Activated CD4-positive, alpha-beta T cell treated with anti-CD3 and anti-CD28 coated beads for 4 hours (primary cell): ENCODE results near the gene OSTC.
"Not testable (repeated sequence)": the region's sequence is repeated elsewhere in the genome, so short reads cannot be mapped to it uniquely, and the experiment has no call there.

Experiments
- DNase-seq, 2 donors: peaks; one replicate each; pipeline ENCODE4 v3.0.0-alpha.2; 2020

The OSTC gene

GRCh38 chr4:108649863-108650211 is 562 bp upstream of the OSTC start:
- peak in 1 of 2 donors; percentile 6 for DNase-seq

GRCh38 chr4:108651014-108651791 is 804 bp downstream of the OSTC start:
- no peak for DNase-seq

- DNase-seq: no peak
These were observed 12.2 kb downstream of the OSTC start for GRCh38 chr4:108662629-108663028.

- DNase-seq: no peak
These were observed 24.1 kb downstream of the OSTC start for GRCh38 chr4:108674356-108674977.

- no peak for DNase-seq
These were observed 31.0 kb downstream of the OSTC start for GRCh38 chr4:108681321-108681809.

- DNase-seq: no peak
These were observed 33.1 kb downstream of the OSTC start for GRCh38 chr4:108683479-108683878.

- no peak for DNase-seq
These were observed 34.8 kb downstream of the OSTC start for GRCh38 chr4:108685036-108685686.

- DNase-seq: no peak
These were observed 40.3 kb downstream of the OSTC start for GRCh38 chr4:108690738-108691137.

GRCh38 chr4:108693211-108693610 is 42.8 kb downstream of the OSTC start:
- no peak for DNase-seq

GRCh38 chr4:108693819-108694218 is 43.4 kb downstream of the OSTC start:
- DNase-seq: no peak

- DNase-seq: no peak
These were observed 44.0 kb downstream of the OSTC start for GRCh38 chr4:108694423-108694822.

- no peak for DNase-seq
These were observed 44.7 kb downstream of the OSTC start for GRCh38 chr4:108695062-108695461.

- DNase-seq: no peak
These were observed 45.8 kb downstream of the OSTC start for GRCh38 chr4:108696160-108696559.

- DNase-seq: no peak
These were observed 49.8 kb downstream of the OSTC start for GRCh38 chr4:108700081-108700757.

- no peak for DNase-seq
These were observed 52.6 kb downstream of the OSTC start for GRCh38 chr4:108702960-108703359.

- no peak for DNase-seq
These were observed 53.0 kb downstream of the OSTC start for GRCh38 chr4:108703370-108703769.

GRCh38 chr4:108703966-108704365 is 53.6 kb downstream of the OSTC start:
- DNase-seq: no peak

GRCh38 chr4:108706289-108706688 is 55.9 kb downstream of the OSTC start:
- no peak for DNase-seq

- no peak for DNase-seq
These were observed 58.8 kb downstream of the OSTC start for GRCh38 chr4:108709234-108709633.

- no peak for DNase-seq
These were observed 59.3 kb downstream of the OSTC start for GRCh38 chr4:108709722-108710121.

- DNase-seq: not testable (repeated sequence)
These were observed 60.2 kb downstream of the OSTC start for GRCh38 chr4:108710578-108710977.

- DNase-seq: no peak
These were observed 64.5 kb downstream of the OSTC start for GRCh38 chr4:108714880-108715279.

GRCh38 chr4:108716340-108716739 is 65.9 kb downstream of the OSTC start:
- DNase-seq: no peak
